Measurements from ENCODE around the gene CAND2. TPM values are rescaled to one million over a fixed set of nuclear protein-coding genes. Genes with fewer than 3 reads are reported as not detected.
"Not testable (repeated sequence)": the region's sequence is repeated elsewhere in the genome, so short reads cannot be mapped to it uniquely, and the experiment has no call there.

CAND2 gene
- total RNA-seq, 1 experiment from 2014 or later = 16.7 TPM

DNA sequence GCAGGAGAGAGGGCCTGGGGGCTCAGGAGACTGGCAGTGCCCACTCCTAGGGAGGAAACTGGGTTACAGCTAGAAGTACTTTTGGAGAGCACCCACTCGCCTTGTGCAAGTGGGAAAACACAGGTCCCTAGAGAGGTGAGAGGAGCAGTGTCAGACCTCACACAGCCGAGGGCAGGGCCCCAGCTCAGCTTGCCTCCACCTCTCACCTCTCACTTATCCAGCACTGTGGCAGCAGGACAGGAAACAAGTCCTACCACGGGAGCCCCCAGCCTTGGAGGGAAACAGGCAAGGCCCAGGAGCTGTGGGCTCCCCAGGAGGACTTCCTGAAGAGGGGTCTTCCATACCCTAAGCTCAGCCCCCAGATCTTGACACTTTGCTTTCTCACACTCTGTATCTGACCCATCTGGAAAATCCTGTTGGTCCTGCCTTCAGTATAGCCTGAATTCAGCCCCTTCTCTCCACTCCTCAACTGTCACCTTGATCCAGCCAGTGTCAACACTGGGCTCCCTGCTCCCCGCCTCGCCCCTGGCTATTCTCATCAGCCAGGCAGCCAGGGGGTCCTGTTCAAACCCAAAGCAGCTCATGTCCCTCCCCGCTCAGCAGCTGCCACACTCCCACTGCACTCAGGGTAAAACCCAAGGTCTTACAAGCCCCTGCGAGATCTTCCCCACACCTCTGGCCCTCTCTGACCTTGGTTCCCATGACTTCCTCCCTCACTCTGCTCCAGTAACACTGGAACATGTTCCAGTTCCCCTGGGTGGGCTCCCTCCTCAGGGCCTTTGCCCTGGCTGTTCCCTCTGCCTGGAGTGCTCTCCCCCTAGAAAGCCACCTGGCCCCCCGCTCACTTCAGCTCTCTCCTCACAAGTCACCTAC is 36.6 kb upstream of the CAND2 start:
- Histone ChIP-seq H3K27me3 (ENCODE audit: control insufficient read depth, insufficient read depth, low read length) (no peaks in the 10 kb centered on the region), H3K4me3 (ENCODE audit: insufficient read depth, low read depth, low read length) (no peak overlapping the region), H3K36me3 (replicated peaks; ENCODE audit: control insufficient read depth, insufficient read depth, low read length) (no peaks in the 10 kb centered on the region)
- no peak for DNase-seq

DNA sequence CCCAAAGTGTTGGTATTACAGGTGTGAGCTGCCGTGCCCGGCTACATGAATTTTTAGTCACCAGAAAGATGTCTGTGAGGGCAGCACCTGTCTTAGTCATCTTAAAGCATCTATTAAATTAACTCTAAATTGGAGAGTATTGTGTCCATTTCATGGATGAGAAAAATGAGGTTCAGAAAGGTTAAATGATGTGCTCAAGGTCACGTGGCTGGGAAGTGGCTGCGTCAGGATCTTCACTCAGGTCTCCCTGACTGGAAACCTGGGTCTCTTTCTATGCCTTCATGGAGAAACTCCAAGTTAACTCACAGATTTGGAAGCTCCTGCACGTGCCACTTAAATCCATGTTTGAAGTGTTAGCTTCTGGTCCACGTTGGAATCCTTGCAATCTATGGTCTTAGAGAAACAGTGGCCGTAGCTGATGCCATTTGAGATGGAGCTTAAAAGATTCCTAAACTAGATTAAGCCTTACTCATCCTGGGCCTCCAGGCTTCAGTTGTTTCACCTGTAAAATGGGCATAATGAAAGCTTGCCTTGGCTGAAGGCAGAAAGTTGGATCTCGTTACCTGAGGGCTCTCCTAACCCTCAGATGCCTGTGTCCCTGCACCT is 32.2 kb upstream of the CAND2 start:
- DNase-seq = no peak
- Histone ChIP-seq H3K27me3 (ENCODE audit: control insufficient read depth, insufficient read depth, low read length) (no peaks in the 10 kb centered on the region), H3K36me3 (replicated peaks; ENCODE audit: control insufficient read depth, insufficient read depth, low read length) (no peaks in the 10 kb centered on the region), H3K4me3 (ENCODE audit: insufficient read depth, low read depth, low read length) (no peak overlapping the region)

DNA sequence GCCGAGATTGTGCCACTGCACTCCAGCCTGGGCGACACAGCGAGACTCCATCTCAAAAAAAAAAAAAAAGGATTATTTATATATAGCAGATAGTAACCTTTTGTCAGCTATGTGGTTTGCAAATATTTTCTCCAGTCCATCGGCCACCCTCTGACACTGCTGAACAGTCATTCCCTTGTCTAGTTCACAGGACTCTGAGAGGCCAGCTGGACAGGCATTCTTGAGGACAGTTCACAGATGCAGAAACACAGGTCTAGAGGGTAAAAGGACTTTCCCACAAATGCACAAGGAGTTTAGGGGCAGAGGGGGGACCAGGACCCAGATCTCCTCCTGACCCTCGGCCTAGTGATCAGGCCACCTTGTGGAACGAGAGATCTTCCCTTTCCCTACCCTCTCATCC is 29.9 kb upstream of the CAND2 start:
- H3K4me3 ChIP-seq (ENCODE audit: insufficient read depth, low read depth, low read length) = no peak overlapping the region
- no peaks in the 10 kb centered on the region for H3K36me3 ChIP-seq (replicated peaks; ENCODE audit: control insufficient read depth, insufficient read depth, low read length)
- DNase-seq = no peak
- no peaks in the 10 kb centered on the region for H3K27me3 ChIP-seq (ENCODE audit: control insufficient read depth, insufficient read depth, low read length)

DNA sequence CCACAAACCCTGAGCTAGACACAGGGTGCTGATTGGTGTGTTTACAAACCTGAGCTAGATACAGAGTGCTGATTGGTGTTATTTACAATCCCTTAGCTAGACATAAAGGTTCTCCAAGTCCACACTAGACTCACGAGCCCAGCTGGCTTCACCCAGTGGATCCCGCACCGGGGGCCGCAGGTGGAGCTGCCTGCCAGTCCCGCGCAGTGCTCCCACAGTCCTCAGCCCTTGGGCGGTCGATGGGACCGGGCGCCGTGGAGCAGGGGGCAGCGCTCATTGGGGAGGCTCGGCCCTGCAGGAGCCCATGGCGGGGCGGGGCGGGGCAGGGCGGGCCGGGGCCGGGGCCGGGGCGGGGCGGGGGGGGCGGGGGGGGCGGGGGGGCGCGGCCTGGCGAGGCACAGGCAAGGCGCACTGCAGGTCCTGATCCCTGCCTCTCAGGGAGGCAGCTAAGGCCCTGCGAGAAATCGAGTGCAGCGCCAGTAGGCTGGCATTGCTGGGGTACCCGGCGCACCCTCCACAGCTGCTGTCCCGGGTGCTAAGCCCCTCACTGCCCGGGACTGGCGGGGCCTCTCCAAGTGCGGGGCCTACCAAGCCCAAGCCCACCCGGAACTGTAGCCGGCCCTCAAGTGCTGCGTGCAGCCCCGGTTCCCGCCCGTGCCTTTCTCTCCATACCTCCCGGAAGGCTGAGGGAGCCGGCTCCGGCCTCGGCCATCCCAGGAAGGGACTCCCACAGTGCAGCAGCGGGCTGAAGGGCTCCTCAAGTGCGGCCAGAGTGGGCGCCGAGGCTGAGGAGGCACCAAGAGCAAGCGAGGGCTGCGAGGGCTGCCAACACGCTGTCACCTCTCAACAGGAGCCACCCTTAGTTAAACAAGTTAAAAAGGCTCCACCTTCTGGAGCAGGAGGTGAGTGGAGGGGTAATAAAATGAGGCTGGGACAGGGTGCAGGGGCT is 27.6 kb upstream of the CAND2 start:
- Histone ChIP-seq H3K4me3 (ENCODE audit: insufficient read depth, low read depth, low read length) (peak overlapping the region; percentile 40; the same call in 1 of the 2 replicates), H3K27me3 (ENCODE audit: control insufficient read depth, insufficient read depth, low read length) (no peaks in the 10 kb centered on the region; the same call in 1 of the 2 replicates), H3K36me3 (replicated peaks; ENCODE audit: control insufficient read depth, insufficient read depth, low read length) (no peaks in the 10 kb centered on the region)
- DNase-seq = peak; percentile 72

GRCh38 chr3:12769761-12770160 is 26.7 kb upstream of the CAND2 start:
- no peaks in the 10 kb centered on the region for H3K36me3 ChIP-seq (replicated peaks; ENCODE audit: control insufficient read depth, insufficient read depth, low read length)
- no peak overlapping the region for H3K4me3 ChIP-seq (ENCODE audit: insufficient read depth, low read depth, low read length)
- H3K27me3 ChIP-seq (ENCODE audit: control insufficient read depth, insufficient read depth, low read length) = peaks cover 2% of the 10 kb centered on the region; the same call in 1 of the 2 replicates
- no peak for DNase-seq

DNA sequence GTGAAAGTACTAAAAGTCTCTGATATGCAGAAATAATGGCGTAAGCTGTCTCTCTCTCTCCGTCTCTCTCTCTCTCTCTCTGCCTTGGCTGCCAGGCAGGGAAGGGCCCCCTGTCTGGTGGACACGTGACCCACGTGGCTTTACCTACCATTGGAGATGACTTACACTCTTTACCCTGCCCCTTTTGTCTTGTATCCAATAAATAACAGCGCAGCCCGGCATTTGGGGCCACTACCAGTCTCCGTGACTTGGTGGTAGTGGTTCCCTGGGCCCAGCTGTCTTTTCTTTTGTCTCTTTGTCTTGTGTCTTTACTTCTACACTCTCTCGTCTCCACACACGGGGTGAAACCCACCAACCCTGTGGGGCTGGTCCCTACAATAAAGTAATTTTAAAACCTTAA is 25.2 kb upstream of the CAND2 start:
- Histone ChIP-seq H3K36me3 (replicated peaks; ENCODE audit: control insufficient read depth, insufficient read depth, low read length) (no peaks in the 10 kb centered on the region), H3K27me3 (ENCODE audit: control insufficient read depth, insufficient read depth, low read length) (peaks cover 2% of the 10 kb centered on the region; the same call in 1 of the 2 replicates), H3K4me3 (ENCODE audit: insufficient read depth, low read depth, low read length) (no peak overlapping the region)
- DNase-seq = no peak

GRCh38 chr3:12772462-12772861 is 24.0 kb upstream of the CAND2 start:
- no peak for DNase-seq
- peaks cover 2% of the 10 kb centered on the region; the same call in 1 of the 2 replicates for H3K27me3 ChIP-seq (ENCODE audit: control insufficient read depth, insufficient read depth, low read length)
- no peak overlapping the region for H3K4me3 ChIP-seq (ENCODE audit: insufficient read depth, low read depth, low read length)
- H3K36me3 ChIP-seq (replicated peaks; ENCODE audit: control insufficient read depth, insufficient read depth, low read length) = no peaks in the 10 kb centered on the region

GRCh38 chr3:12773030-12773709 is 23.3 kb upstream of the CAND2 start:
- no peak for DNase-seq
- H3K4me3 ChIP-seq (ENCODE audit: insufficient read depth, low read depth, low read length) = no peak overlapping the region
- H3K36me3 ChIP-seq (replicated peaks; ENCODE audit: control insufficient read depth, insufficient read depth, low read length) = no peaks in the 10 kb centered on the region

GRCh38 chr3:12773710-12774086 is 22.8 kb upstream of the CAND2 start:
- DNase-seq = no peak
- Histone ChIP-seq H3K36me3 (replicated peaks; ENCODE audit: control insufficient read depth, insufficient read depth, low read length) (no peaks in the 10 kb centered on the region), H3K4me3 (ENCODE audit: insufficient read depth, low read depth, low read length) (no peak overlapping the region), H3K27me3 (ENCODE audit: control insufficient read depth, insufficient read depth, low read length) (peaks cover 2% of the 10 kb centered on the region; the same call in 1 of the 2 replicates)

More at GRCh38 chr3:12773030-12773709, 23.3 kb upstream of the CAND2 start:
- H3K27me3 ChIP-seq (ENCODE audit: control insufficient read depth, insufficient read depth, low read length) = peaks cover 2% of the 10 kb centered on the region; the same call in 1 of the 2 replicates

- H3K4me3 ChIP-seq (ENCODE audit: insufficient read depth, low read depth, low read length) = no peak overlapping the region
- no peaks in the 10 kb centered on the region for H3K36me3 ChIP-seq (replicated peaks; ENCODE audit: control insufficient read depth, insufficient read depth, low read length)
- no peak for DNase-seq
- H3K27me3 ChIP-seq (ENCODE audit: control insufficient read depth, insufficient read depth, low read length) = peaks cover 2% of the 10 kb centered on the region; the same call in 1 of the 2 replicates
Observed at GRCh38 chr3:12774619-12775018, 21.9 kb upstream of the CAND2 start.

GRCh38 chr3:12775226-12775625 is 21.3 kb upstream of the CAND2 start:
- Histone ChIP-seq H3K27me3 (ENCODE audit: control insufficient read depth, insufficient read depth, low read length) (peaks cover 2% of the 10 kb centered on the region; the same call in 1 of the 2 replicates), H3K4me3 (ENCODE audit: insufficient read depth, low read depth, low read length) (no peak overlapping the region), H3K36me3 (replicated peaks; ENCODE audit: control insufficient read depth, insufficient read depth, low read length) (no peaks in the 10 kb centered on the region)
- DNase-seq = no peak

GRCh38 chr3:12775970-12776369 is 20.5 kb upstream of the CAND2 start:
- H3K4me3 ChIP-seq (ENCODE audit: insufficient read depth, low read depth, low read length); H3K36me3 ChIP-seq (replicated peaks; ENCODE audit: control insufficient read depth, insufficient read depth, low read length); DNase-seq; H3K27me3 ChIP-seq (ENCODE audit: control insufficient read depth, insufficient read depth, low read length): not testable (repeated sequence)

- no peaks in the 10 kb centered on the region for H3K36me3 ChIP-seq (replicated peaks; ENCODE audit: control insufficient read depth, insufficient read depth, low read length)
- no peak for DNase-seq
- peaks cover 2% of the 10 kb centered on the region; the same call in 1 of the 2 replicates for H3K27me3 ChIP-seq (ENCODE audit: control insufficient read depth, insufficient read depth, low read length)
- no peak overlapping the region for H3K4me3 ChIP-seq (ENCODE audit: insufficient read depth, low read depth, low read length)
Observed at GRCh38 chr3:12777171-12777570, 19.3 kb upstream of the CAND2 start.

DNA sequence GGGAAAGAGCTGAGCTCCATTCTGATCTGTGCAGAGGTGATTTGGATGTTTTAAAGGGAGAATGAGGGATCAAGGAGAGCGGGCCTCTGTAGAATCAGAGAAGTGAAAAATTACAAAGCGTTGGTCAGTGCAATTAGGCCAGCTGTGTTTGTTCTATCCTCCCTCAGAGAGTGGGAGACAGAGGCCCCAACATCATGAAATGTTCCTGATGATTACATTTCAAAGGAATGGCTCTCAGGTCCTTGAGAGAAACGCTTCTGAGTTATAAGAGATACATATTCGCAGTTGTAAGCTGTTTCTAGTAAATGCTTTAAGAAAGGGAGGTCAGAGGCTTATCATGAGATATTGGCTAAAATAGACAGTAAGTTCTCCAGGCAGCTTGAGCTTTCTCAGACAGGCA is 15.7 kb upstream of the CAND2 start:
- H3K36me3 ChIP-seq (replicated peaks; ENCODE audit: control insufficient read depth, insufficient read depth, low read length) = no peaks in the 10 kb centered on the region
- H3K4me3 ChIP-seq (ENCODE audit: insufficient read depth, low read depth, low read length) = no peak overlapping the region
- DNase-seq = no peak
- no peaks in the 10 kb centered on the region for H3K27me3 ChIP-seq (ENCODE audit: control insufficient read depth, insufficient read depth, low read length)
